GM23338 (cell line): ENCODE data around the gene ACSM6. TPM values are rescaled to one million over a fixed set of nuclear protein-coding genes. Genes with fewer than 3 reads are reported as not detected.

Source experiments
- ATAC-seq: fragments of 200-7000 bp; cut with Tn5 transposase; 3 replicates; pipeline ENCODE4 v1.9.1; 2020
- DNase-seq: peaks from one replicate; pipeline ENCODE4 v3.0.0-alpha.2; 2015; ENCODE audit warnings: low spot score
- H2AFZ ChIP-seq: fragments of 200-600 bp; sonication (generic); 2 replicates; pipeline ENCODE4 v1.8.0; 2016; ENCODE audit warnings: antibody characterized with exemption, mild to moderate bottlenecking, moderate library complexity
- H3F3A ChIP-seq: fragments of 200-600 bp; sonication (generic); replicated peaks from 2 replicates; pipeline ENCODE4 v1.8.0; 2017; ENCODE audit warnings: antibody characterized with exemption, mixed run types, low read depth
- H3K27ac ChIP-seq: fragments of 200-600 bp; sonication (generic); 2 replicates; pipeline ENCODE4 v1.6.1; 2016; ENCODE audit warnings: low read depth
- H3K27me3 ChIP-seq: fragments of 200-600 bp; sonication (generic); 2 replicates; pipeline ENCODE4 v1.8.0; 2016; ENCODE audit warnings: mild to moderate bottlenecking, mixed run types, moderate library complexity; ENCODE audit not compliant: insufficient read depth
- H3K36me3 ChIP-seq: fragments of 200-600 bp; sonication (generic); 2 replicates; pipeline ENCODE4 v1.8.0; 2016; ENCODE audit warnings: mild to moderate bottlenecking; ENCODE audit not compliant: insufficient read depth
- H3K4me1 ChIP-seq: fragments of 200-600 bp; sonication (generic); 2 replicates; pipeline ENCODE4 v1.8.0; 2016; ENCODE audit warnings: mild to moderate bottlenecking, moderate library complexity; ENCODE audit not compliant: insufficient read depth
- H3K4me2 ChIP-seq: fragments of 200-600 bp; sonication (generic); 2 replicates; pipeline ENCODE4 v1.7.1; 2017; ENCODE audit warnings: mixed run types
- H3K4me3 ChIP-seq: fragments of 200-600 bp; sonication (generic); 2 replicates; pipeline ENCODE4 v1.6.1; 2016; ENCODE audit warnings: mixed run types
- H3K79me2 ChIP-seq: fragments of 200-600 bp; sonication (generic); replicated peaks from 2 replicates; pipeline ENCODE4 v1.8.0; 2017; ENCODE audit warnings: mild to moderate bottlenecking; ENCODE audit not compliant: insufficient read depth
- H3K9me2 ChIP-seq: fragments of 200-600 bp; sonication (generic); 2 replicates; pipeline ENCODE4 v1.8.0; 2017; ENCODE audit not compliant: insufficient read depth
- H4K20me1 ChIP-seq: fragments of 200-600 bp; sonication (generic); replicated peaks from 2 replicates; pipeline ENCODE4 v1.8.0; 2017; ENCODE audit warnings: mild to moderate bottlenecking; ENCODE audit not compliant: insufficient read depth
- H3K27ac Mint-ChIP-seq: 2 replicates; pipeline ENCODE4 v1.8.0; 2020; ENCODE audit warnings: inconsistent platforms, mild to moderate bottlenecking, moderate library complexity, mixed read lengths
- H3K27me3 Mint-ChIP-seq: 3 replicates; pipeline ENCODE4 v1.8.0; 2022; ENCODE audit warnings: low read depth, mild to moderate bottlenecking, moderate library complexity, mixed read lengths, inconsistent platforms; ENCODE audit not compliant: insufficient read depth, poor library complexity
- H3K36me3 Mint-ChIP-seq: 3 replicates; pipeline ENCODE4 v1.8.0; 2021; ENCODE audit warnings: low read depth, mild to moderate bottlenecking, inconsistent platforms, moderate library complexity, mixed read lengths
- H3K4me1 Mint-ChIP-seq: 3 replicates; pipeline ENCODE4 v1.8.0; 2020; ENCODE audit warnings: mild to moderate bottlenecking, inconsistent platforms, mixed read lengths
- H3K4me3 Mint-ChIP-seq: 3 replicates; pipeline ENCODE4 v1.8.0; 2021; ENCODE audit warnings: moderate library complexity, mild to moderate bottlenecking, inconsistent platforms, mixed read lengths
- H3K9me3 Mint-ChIP-seq: 3 replicates; pipeline ENCODE4 v1.8.0; 2020; ENCODE audit warnings: moderate library complexity, mild to moderate bottlenecking, inconsistent platforms, mixed read lengths
- CREB1 ChIP-seq: fragments of 250-450 bp; sonication (Bioruptor Pico); IDR thresholded peaks from 2 replicates; pipeline ENCODE4 v1.5.0; 2020; ENCODE audit warnings: low read depth, mild to moderate bottlenecking, moderate library complexity
- EZH2 ChIP-seq: fragments of 200-600 bp; sonication (generic); IDR thresholded peaks from one replicate; pipeline ENCODE4 v1.8.0; 2017; ENCODE audit warnings: antibody characterized with exemption, mild to moderate bottlenecking, low read depth; ENCODE audit not compliant: unreplicated experiment
- EZH2phosphoT487 ChIP-seq: fragments of 200-600 bp; sonication (generic); IDR thresholded peaks from one replicate; pipeline ENCODE4 v1.8.1; 2018; ENCODE audit warnings: antibody characterized with exemption; ENCODE audit not compliant: unreplicated experiment
- JUNB ChIP-seq: IDR thresholded peaks from one replicate; pipeline ENCODE4 v1.6.1; 2016; ENCODE audit warnings: antibody characterized with exemption; ENCODE audit not compliant: unreplicated experiment
- NANOG ChIP-seq: IDR thresholded peaks from 2 replicates; pipeline ENCODE4 v1.6.1; 2016; ENCODE audit warnings: antibody characterized with exemption, borderline replicate concordance
- POLR2AphosphoS5 ChIP-seq: IDR thresholded peaks from 2 replicates; pipeline ENCODE4 v1.6.1; 2016; ENCODE audit warnings: antibody characterized with exemption, low read depth
- STAT1 ChIP-seq: IDR thresholded peaks from one replicate; pipeline ENCODE4 v1.6.1; 2016; ENCODE audit warnings: antibody characterized with exemption; ENCODE audit not compliant: unreplicated experiment
- ZNF114 ChIP-seq: fragments of 250-450 bp; sonication (Bioruptor Pico); IDR thresholded peaks from 2 replicates; pipeline ENCODE4 v1.5.0; 2020; ENCODE audit warnings: mild to moderate bottlenecking, moderate library complexity
- ZNF331 ChIP-seq: fragments of 250-450 bp; sonication (Bioruptor Pico); IDR thresholded peaks from 2 replicates; pipeline ENCODE4 v1.5.0; 2020; ENCODE audit warnings: low read depth, mild to moderate bottlenecking, moderate library complexity
- polyA plus RNA-seq: library from polyadenylated mRNA; unstranded; fragments of >200 nt; fragmentation: Nextera tagmentation; extraction: Ambion mirVana; gene quantifications from 2 replicates; pipeline ENCODE4 v1.2.1, GENCODE V29; 2016
- total RNA-seq: library from RNA; depleted of rRNA; stranded (reverse); fragments of >200 nt; shearing (Covaris generic); gene quantifications from 2 replicates; pipeline ENCODE4 v1.2.3, GENCODE V29; 2014
- TF ChIP-seq, protein P1 (sequence below): fragments of 250-450 bp; sonication (Bioruptor Pico); IDR thresholded peaks from 2 replicates; pipeline ENCODE4 v1.5.0; 2020; ENCODE audit warnings: mild to moderate bottlenecking, moderate library complexity
- TF ChIP-seq, protein P2 (sequence below), 2 experiments: fragments of 200-600 bp in 1 of 2; sonication (generic) in 1 of 2; conservative IDR thresholded peaks; 2 replicates each; pipeline versions ENCODE4 v1.5.1 to v1.6.1; 2016 to 2017; ENCODE audit warnings: antibody characterized with exemption in 2 of 2, low read depth in 2 of 2, mild to moderate bottlenecking in 2 of 2, moderate library complexity in 1 of 2
- TF ChIP-seq, protein P3 (sequence below): IDR thresholded peaks from one replicate; pipeline ENCODE4 v1.6.1; 2018; ENCODE audit warnings: antibody characterized with exemption; ENCODE audit not compliant: unreplicated experiment
- TF ChIP-seq, protein P4 (sequence below): IDR thresholded peaks from 2 replicates; pipeline ENCODE4 v1.6.1; 2016; ENCODE audit warnings: antibody characterized with exemption

The ACSM6 gene
- total and polyA plus RNA-seq, 2 experiments from 2014 or later, result 0.65 TPM; not detected in 1

DNA sequence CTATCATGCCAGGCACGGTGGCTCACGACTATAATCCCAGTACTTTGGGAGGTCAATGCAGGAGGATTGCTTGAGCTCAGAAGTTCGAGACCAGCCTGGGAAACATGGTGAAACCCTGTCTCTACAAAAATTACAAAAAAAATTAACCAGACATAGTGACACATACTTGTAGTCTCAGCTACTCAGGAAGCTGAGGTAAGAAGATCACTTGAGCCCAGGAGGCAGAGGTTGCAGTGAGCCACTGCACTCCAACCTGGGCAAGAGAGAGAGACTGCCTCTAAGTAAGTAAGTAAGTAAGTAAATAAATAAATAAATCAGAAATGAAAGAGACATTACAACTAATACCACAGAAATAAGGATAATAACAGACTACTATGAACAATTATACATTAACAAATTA, 60.6 kb downstream of the ACSM6 start:
- ATAC-seq (no peak), DNase-seq (no peak)
- peaks cover 23% of the 10 kb centered on the region; the same call in 1 of the 2 replicates for H3K36me3 ChIP-seq
- no peak for TF ChIP-seq STAT1
- no peak for TF ChIP-seq EZH2
- TF ChIP-seq ZNF114 (CRISPR knock-in tag), result no peak
- TF ChIP-seq, protein P1, sequence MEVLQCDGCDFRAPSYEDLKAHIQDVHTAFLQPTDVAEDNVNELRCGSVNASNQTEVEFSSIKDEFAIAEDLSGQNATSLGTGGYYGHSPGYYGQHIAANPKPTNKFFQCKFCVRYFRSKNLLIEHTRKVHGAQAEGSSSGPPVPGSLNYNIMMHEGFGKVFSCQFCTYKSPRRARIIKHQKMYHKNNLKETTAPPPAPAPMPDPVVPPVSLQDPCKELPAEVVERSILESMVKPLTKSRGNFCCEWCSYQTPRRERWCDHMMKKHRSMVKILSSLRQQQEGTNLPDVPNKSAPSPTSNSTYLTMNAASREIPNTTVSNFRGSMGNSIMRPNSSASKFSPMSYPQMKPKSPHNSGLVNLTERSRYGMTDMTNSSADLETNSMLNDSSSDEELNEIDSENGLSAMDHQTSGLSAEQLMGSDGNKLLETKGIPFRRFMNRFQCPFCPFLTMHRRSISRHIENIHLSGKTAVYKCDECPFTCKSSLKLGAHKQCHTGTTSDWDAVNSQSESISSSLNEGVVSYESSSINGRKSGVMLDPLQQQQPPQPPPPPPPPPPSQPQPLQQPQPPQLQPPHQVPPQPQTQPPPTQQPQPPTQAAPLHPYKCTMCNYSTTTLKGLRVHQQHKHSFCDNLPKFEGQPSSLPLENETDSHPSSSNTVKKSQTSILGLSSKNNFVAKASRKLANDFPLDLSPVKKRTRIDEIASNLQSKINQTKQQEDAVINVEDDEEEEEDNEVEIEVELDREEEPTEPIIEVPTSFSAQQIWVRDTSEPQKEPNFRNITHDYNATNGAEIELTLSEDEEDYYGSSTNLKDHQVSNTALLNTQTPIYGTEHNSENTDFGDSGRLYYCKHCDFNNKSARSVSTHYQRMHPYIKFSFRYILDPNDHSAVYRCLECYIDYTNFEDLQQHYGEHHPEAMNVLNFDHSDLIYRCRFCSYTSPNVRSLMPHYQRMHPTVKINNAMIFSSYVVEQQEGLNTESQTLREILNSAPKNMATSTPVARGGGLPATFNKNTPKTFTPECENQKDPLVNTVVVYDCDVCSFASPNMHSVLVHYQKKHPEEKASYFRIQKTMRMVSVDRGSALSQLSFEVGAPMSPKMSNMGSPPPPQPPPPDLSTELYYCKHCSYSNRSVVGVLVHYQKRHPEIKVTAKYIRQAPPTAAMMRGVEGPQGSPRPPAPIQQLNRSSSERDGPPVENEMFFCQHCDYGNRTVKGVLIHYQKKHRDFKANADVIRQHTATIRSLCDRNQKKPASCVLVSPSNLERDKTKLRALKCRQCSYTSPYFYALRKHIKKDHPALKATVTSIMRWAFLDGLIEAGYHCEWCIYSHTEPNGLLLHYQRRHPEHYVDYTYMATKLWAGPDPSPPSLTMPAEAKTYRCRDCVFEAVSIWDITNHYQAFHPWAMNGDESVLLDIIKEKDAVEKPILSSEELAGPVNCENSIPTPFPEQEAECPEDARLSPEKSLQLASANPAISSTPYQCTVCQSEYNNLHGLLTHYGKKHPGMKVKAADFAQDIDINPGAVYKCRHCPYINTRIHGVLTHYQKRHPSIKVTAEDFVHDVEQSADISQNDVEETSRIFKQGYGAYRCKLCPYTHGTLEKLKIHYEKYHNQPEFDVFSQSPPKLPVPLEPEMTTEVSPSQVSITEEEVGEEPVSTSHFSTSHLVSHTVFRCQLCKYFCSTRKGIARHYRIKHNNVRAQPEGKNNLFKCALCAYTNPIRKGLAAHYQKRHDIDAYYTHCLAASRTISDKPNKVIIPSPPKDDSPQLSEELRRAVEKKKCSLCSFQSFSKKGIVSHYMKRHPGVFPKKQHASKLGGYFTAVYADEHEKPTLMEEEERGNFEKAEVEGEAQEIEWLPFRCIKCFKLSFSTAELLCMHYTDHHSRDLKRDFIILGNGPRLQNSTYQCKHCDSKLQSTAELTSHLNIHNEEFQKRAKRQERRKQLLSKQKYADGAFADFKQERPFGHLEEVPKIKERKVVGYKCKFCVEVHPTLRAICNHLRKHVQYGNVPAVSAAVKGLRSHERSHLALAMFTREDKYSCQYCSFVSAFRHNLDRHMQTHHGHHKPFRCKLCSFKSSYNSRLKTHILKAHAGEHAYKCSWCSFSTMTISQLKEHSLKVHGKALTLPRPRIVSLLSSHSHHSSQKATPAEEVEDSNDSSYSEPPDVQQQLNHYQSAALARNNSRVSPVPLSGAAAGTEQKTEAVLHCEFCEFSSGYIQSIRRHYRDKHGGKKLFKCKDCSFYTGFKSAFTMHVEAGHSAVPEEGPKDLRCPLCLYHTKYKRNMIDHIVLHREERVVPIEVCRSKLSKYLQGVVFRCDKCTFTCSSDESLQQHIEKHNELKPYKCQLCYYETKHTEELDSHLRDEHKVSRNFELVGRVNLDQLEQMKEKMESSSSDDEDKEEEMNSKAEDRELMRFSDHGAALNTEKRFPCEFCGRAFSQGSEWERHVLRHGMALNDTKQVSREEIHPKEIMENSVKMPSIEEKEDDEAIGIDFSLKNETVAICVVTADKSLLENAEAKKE (CRISPR knock-in tag), result no peak
- TF ChIP-seq EZH2phosphoT487, result no peak
- TF ChIP-seq NANOG, result no peak
- TF ChIP-seq JUNB, result no peak
- TF ChIP-seq ZNF331, result no peak
- TF ChIP-seq, protein P2, sequence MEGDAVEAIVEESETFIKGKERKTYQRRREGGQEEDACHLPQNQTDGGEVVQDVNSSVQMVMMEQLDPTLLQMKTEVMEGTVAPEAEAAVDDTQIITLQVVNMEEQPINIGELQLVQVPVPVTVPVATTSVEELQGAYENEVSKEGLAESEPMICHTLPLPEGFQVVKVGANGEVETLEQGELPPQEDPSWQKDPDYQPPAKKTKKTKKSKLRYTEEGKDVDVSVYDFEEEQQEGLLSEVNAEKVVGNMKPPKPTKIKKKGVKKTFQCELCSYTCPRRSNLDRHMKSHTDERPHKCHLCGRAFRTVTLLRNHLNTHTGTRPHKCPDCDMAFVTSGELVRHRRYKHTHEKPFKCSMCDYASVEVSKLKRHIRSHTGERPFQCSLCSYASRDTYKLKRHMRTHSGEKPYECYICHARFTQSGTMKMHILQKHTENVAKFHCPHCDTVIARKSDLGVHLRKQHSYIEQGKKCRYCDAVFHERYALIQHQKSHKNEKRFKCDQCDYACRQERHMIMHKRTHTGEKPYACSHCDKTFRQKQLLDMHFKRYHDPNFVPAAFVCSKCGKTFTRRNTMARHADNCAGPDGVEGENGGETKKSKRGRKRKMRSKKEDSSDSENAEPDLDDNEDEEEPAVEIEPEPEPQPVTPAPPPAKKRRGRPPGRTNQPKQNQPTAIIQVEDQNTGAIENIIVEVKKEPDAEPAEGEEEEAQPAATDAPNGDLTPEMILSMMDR (conservative IDR thresholded peaks at IDR 0.05; ENCODE audit: low read depth in 2 of 2), result no peak
- TF ChIP-seq CREB1 (CRISPR knock-in tag), result no peak
- TF ChIP-seq, protein P3, sequence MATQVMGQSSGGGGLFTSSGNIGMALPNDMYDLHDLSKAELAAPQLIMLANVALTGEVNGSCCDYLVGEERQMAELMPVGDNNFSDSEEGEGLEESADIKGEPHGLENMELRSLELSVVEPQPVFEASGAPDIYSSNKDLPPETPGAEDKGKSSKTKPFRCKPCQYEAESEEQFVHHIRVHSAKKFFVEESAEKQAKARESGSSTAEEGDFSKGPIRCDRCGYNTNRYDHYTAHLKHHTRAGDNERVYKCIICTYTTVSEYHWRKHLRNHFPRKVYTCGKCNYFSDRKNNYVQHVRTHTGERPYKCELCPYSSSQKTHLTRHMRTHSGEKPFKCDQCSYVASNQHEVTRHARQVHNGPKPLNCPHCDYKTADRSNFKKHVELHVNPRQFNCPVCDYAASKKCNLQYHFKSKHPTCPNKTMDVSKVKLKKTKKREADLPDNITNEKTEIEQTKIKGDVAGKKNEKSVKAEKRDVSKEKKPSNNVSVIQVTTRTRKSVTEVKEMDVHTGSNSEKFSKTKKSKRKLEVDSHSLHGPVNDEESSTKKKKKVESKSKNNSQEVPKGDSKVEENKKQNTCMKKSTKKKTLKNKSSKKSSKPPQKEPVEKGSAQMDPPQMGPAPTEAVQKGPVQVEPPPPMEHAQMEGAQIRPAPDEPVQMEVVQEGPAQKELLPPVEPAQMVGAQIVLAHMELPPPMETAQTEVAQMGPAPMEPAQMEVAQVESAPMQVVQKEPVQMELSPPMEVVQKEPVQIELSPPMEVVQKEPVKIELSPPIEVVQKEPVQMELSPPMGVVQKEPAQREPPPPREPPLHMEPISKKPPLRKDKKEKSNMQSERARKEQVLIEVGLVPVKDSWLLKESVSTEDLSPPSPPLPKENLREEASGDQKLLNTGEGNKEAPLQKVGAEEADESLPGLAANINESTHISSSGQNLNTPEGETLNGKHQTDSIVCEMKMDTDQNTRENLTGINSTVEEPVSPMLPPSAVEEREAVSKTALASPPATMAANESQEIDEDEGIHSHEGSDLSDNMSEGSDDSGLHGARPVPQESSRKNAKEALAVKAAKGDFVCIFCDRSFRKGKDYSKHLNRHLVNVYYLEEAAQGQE, result no peak
- TF ChIP-seq, protein P4, sequence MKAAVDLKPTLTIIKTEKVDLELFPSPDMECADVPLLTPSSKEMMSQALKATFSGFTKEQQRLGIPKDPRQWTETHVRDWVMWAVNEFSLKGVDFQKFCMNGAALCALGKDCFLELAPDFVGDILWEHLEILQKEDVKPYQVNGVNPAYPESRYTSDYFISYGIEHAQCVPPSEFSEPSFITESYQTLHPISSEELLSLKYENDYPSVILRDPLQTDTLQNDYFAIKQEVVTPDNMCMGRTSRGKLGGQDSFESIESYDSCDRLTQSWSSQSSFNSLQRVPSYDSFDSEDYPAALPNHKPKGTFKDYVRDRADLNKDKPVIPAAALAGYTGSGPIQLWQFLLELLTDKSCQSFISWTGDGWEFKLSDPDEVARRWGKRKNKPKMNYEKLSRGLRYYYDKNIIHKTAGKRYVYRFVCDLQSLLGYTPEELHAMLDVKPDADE, result no peak
- no peak for TF ChIP-seq POLR2AphosphoS5
- no peak overlapping the region for H2AFZ ChIP-seq
- H4K20me1 ChIP-seq, result no peaks in the 10 kb centered on the region; the same call in 1 of the 2 replicates
- peaks cover 18% of the 10 kb centered on the region; the same call in 2 of the 3 replicates for H3K9me3 Mint-ChIP-seq
- H3K27me3 Mint-ChIP-seq, result no peaks in the 10 kb centered on the region
- peaks cover 57% of the 10 kb centered on the region for H3K79me2 ChIP-seq
- H3K4me1 Mint-ChIP-seq, result peaks cover 8% of the 10 kb centered on the region
- H3K36me3 Mint-ChIP-seq, result peaks cover 47% of the 10 kb centered on the region
- H3F3A ChIP-seq, result no peaks in the 10 kb centered on the region
- peaks cover 9% of the 10 kb centered on the region for H3K4me1 ChIP-seq
- H3K27ac Mint-ChIP-seq, result no peak overlapping the region
- no peaks in the 10 kb centered on the region for H3K9me2 ChIP-seq
- H3K27me3 ChIP-seq, result no peaks in the 10 kb centered on the region
- no peak overlapping the region for H3K4me3 ChIP-seq
- H3K27ac ChIP-seq, result no peak overlapping the region
- H3K4me2 ChIP-seq, result no peak overlapping the region
- no peak overlapping the region for H3K4me3 Mint-ChIP-seq
